Ascending aorta (tissue), 2 donors: Measurements from ENCODE around the gene LIG1. TPM values are rescaled to one million over a fixed set of nuclear protein-coding genes. Genes with fewer than 3 reads are reported as not detected.

Source experiments
- DNase-seq, 2 donors: peaks; one replicate each; pipeline ENCODE4 v3.0.0-alpha.2; 2019; ENCODE audit warnings: low spot score in 2 of 2
- H3K27ac ChIP-seq, 2 donors: fragments of 200-600 bp; sonication (generic); one replicate each; pipeline ENCODE4 v1.5.1; 2016 to 2017; ENCODE audit warnings: mild to moderate bottlenecking in 1 of 2
- H3K27me3 ChIP-seq: fragments of 200-600 bp; sonication (generic); one replicate; pipeline ENCODE4 v1.5.1; 2017
- H3K36me3 ChIP-seq, 2 donors: fragments of 200-600 bp; sonication (generic); one replicate each; pipeline ENCODE4 v1.5.1; 2016
- H3K4me1 ChIP-seq, 2 donors: fragments of 200-600 bp; sonication (generic); one replicate each; pipeline ENCODE4 v1.5.1; 2016 to 2017; ENCODE audit warnings: mild to moderate bottlenecking in 1 of 2
- H3K4me3 ChIP-seq, 2 donors: fragments of 200-600 bp; sonication (generic); one replicate each; pipeline ENCODE4 v1.5.1; 2016 to 2017; ENCODE audit warnings: mild to moderate bottlenecking in 1 of 2
- H3K9me3 ChIP-seq, 2 donors: fragments of 200-600 bp; sonication (generic); one replicate each; pipeline ENCODE4 v1.5.1; 2016
- CTCF ChIP-seq, 3 experiments: fragments of 200-600 bp in 2 of 3; fragments of 450-650 bp in 1 of 3; sonication (generic) in 2 of 3; IDR thresholded peaks; one replicate each; pipeline ENCODE4 v1.5.1; 2016 to 2019; ENCODE audit warnings: antibody characterized with exemption in 3 of 3, mild to moderate bottlenecking in 1 of 3, moderate library complexity in 1 of 3
- intact Hi-C: fragments of 100-400 bp; cut with DNase I; formaldehyde crosslinking; loops from one replicate; pipeline ENCODE4 v1.15.1; 2023
- total RNA-seq: library from RNA; depleted of rRNA; stranded (reverse); fragments of >200 nt; gene quantifications from one replicate; pipeline ENCODE4 v1.1.0, GENCODE V29; 2016

The LIG1 gene
- total RNA-seq, 1 donor from 2014 or later, result 0.64 TPM

- Histone ChIP-seq H3K4me3 (no peak overlapping the region), H3K27me3 (no peaks in the 10 kb centered on the region), H3K9me3 (no peaks in the 10 kb centered on the region), H3K4me1 (no peaks in the 10 kb centered on the region), H3K27ac (no peak overlapping the region), H3K36me3 (peaks cover 5 to 10% of the 10 kb centered on the region in 2 donors)
- TF ChIP-seq CTCF (IDR thresholded peaks at IDR 0.05), result no peak
- intact Hi-C loops, result no loop called here
- no peak for DNase-seq
These were observed 22.5 kb downstream of the LIG1 start for GRCh38 chr19:48147597-48148175.

- peaks cover 2 to 6% of the 10 kb centered on the region in 2 donors for H3K36me3 ChIP-seq
- intact Hi-C loops, result no loop called here
- no peak overlapping the region for H3K27ac ChIP-seq
- no peak for DNase-seq
- no peaks in the 10 kb centered on the region for H3K9me3 ChIP-seq
- no peak for TF ChIP-seq CTCF (IDR thresholded peaks at IDR 0.05)
- H3K27me3 ChIP-seq, result no peaks in the 10 kb centered on the region
- H3K4me3 ChIP-seq, result no peak overlapping the region
- H3K4me1 ChIP-seq, result no peaks in the 10 kb centered on the region
These were observed 31.1 kb downstream of the LIG1 start for GRCh38 chr19:48139053-48139452.

- DNase-seq, result no peak
- intact Hi-C loops, result no loop called here
- no peaks in the 10 kb centered on the region for H3K9me3 ChIP-seq
- no peaks in the 10 kb centered on the region for H3K4me1 ChIP-seq
- no peak for TF ChIP-seq CTCF (IDR thresholded peaks at IDR 0.05)
- no peak overlapping the region for H3K27ac ChIP-seq
- H3K27me3 ChIP-seq, result no peaks in the 10 kb centered on the region
- peaks cover 0 to 6% of the 10 kb centered on the region in 2 donors for H3K36me3 ChIP-seq
- H3K4me3 ChIP-seq, result no peak overlapping the region
These were observed 32.7 kb downstream of the LIG1 start for GRCh38 chr19:48137411-48137810.

- no peak for TF ChIP-seq CTCF (IDR thresholded peaks at IDR 0.05)
- H3K27ac ChIP-seq, result no peak overlapping the region
- H3K27me3 ChIP-seq, result no peaks in the 10 kb centered on the region
- DNase-seq, result no peak
- H3K9me3 ChIP-seq, result no peaks in the 10 kb centered on the region
- H3K36me3 ChIP-seq, result peaks cover 4 to 6% of the 10 kb centered on the region in 2 donors
- H3K4me1 ChIP-seq, result no peaks in the 10 kb centered on the region
- no peak overlapping the region for H3K4me3 ChIP-seq
- intact Hi-C loops, result no loop called here
These were observed 33.6 kb downstream of the LIG1 start for GRCh38 chr19:48136547-48136946.

GRCh38 chr19:48135411-48135810 lies 34.7 kb downstream of the LIG1 start:
- no peak for TF ChIP-seq CTCF (IDR thresholded peaks at IDR 0.05)
- H3K9me3 ChIP-seq, result no peaks in the 10 kb centered on the region
- H3K27me3 ChIP-seq, result no peaks in the 10 kb centered on the region
- H3K36me3 ChIP-seq, result peaks cover 4 to 6% of the 10 kb centered on the region in 2 donors
- no peak overlapping the region for H3K4me3 ChIP-seq
- intact Hi-C loops, result no loop called here
- H3K4me1 ChIP-seq, result no peaks in the 10 kb centered on the region
- H3K27ac ChIP-seq, result no peak overlapping the region
- DNase-seq, result no peak

- DNase-seq, result no peak
- H3K36me3 ChIP-seq, result peaks cover 4 to 13% of the 10 kb centered on the region in 2 donors
These were observed 37.0 kb downstream of the LIG1 start for GRCh38 chr19:48133094-48133493.

More at GRCh38 chr19:48133094-48133493, 37.0 kb downstream of the LIG1 start:
- TF ChIP-seq CTCF (IDR thresholded peaks at IDR 0.05), result no peak
- Histone ChIP-seq H3K4me3 (no peak overlapping the region), H3K9me3 (no peaks in the 10 kb centered on the region), H3K4me1 (no peaks in the 10 kb centered on the region), H3K27me3 (no peaks in the 10 kb centered on the region), H3K27ac (no peak overlapping the region)
- intact Hi-C loops, result no loop called here
